Activated naive CD8-positive, alpha-beta T cell treated with anti-CD3 and anti-CD28 coated beads, Interleukin-2, amount 10 ng/mL, durations not matched to agents 7 days and 5 days (primary cell): Measurements from ENCODE around the gene PRRT4. TPM values are rescaled to one million over a fixed set of nuclear protein-coding genes. Genes with fewer than 3 reads are reported as not detected.

Experiments
- ATAC-seq: fragments of 150-1000 bp; cut with Tn5 transposase; one replicate; pipeline ENCODE4 v1.10.0; 2021; ENCODE audit warnings: low read depth, moderate library complexity
- POLR2A ChIA-PET: fragments of 350-600 bp; sonication (Branson Sonifier 250); formaldehyde crosslinking; loops from one replicate; lab custom pipeline; 2021; ENCODE audit warnings: antibody characterized with exemption; lab: Charles Lee
- DNase-seq: peaks from one replicate; pipeline ENCODE4 v3.0.0; 2021
- H3K27ac Mint-ChIP-seq: one replicate; pipeline ENCODE4 v1.8.0; 2022; ENCODE audit warnings: mild to moderate bottlenecking, mixed read lengths
- H3K27me3 Mint-ChIP-seq: one replicate; pipeline ENCODE4 v1.8.0; 2022; ENCODE audit warnings: mild to moderate bottlenecking, moderate library complexity, mixed read lengths
- H3K36me3 Mint-ChIP-seq: one replicate; pipeline ENCODE4 v1.8.0; 2021; ENCODE audit warnings: mild to moderate bottlenecking, mixed read lengths
- H3K4me1 Mint-ChIP-seq: one replicate; pipeline ENCODE4 v1.8.0; 2021; ENCODE audit warnings: mixed read lengths
- H3K4me3 Mint-ChIP-seq: one replicate; pipeline ENCODE4 v1.8.0; 2022; ENCODE audit warnings: mild to moderate bottlenecking, moderate library complexity, mixed read lengths
- H3K9me3 Mint-ChIP-seq: one replicate; pipeline ENCODE4 v1.8.0; 2021; ENCODE audit warnings: mixed read lengths
- total RNA-seq, 2 experiments: library from RNA; stranded (reverse); gene quantifications; one replicate each; pipeline ENCODE4 v1.2.3, GENCODE V29; 2021

Gene PRRT4
- total RNA-seq, 2 experiments from 2014 or later: 0.28 to 0.30 TPM

DNA sequence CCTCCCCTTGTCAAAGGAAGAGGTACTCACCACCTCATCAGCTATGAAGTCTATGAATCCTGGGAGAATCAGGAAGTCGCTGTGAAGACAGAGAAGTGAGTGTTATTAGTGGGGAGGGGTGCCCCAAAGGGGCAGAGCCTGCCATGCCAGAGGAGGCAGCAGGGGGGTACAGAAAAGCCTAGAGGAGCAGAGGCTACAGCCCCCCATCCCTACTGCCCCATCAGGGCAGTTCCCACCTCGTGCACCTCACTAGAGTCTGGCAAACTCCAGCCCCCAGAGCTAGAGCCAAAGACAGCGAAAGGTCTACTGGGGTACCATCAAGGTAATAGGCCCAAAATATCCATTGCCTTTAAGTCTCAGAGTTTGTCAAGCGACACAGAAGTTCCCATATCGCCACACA lies 42.2 kb upstream of the PRRT4 start:
- no peak for DNase-seq
- Mint-ChIP-seq H3K4me3 (no peak overlapping the region), H3K9me3 (no peaks in the 10 kb centered on the region), H3K27me3 (peaks cover 1% of the 10 kb centered on the region), H3K27ac (no peak overlapping the region), H3K4me1 (peaks cover 27% of the 10 kb centered on the region), H3K36me3 (peaks cover 4% of the 10 kb centered on the region)
- POLR2A ChIA-PET: interaction anchor here (1.4 kb wide), 1 partner anchor 52 kb away, joined by 3 read pairs; the partner anchor contains the start of gene HILPDA
- no peak for ATAC-seq

DNA sequence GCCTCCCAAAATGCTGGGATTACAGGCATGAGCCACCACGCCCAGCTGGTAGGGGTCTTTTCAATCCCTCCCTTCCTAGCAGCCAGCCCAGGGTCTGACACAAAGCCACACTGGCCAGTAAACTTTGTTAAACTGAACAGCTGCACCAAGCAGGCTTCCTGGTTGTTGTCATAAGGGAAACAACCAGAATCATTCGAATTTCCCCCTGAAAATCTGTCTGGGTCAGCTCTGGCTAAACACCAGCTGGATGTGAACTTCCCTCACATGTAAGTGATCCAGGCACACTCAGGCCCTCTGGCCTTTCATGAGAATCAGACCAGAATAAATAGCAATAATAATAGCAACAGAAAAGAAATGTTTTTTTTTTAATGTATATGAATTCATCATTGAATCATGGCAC lies 40.9 kb upstream of the PRRT4 start:
- POLR2A ChIA-PET: no interaction called here
- ATAC-seq: no peak
- no peaks in the 10 kb centered on the region for H3K27me3 Mint-ChIP-seq
- H3K36me3 Mint-ChIP-seq: peaks cover 6% of the 10 kb centered on the region
- no peaks in the 10 kb centered on the region for H3K9me3 Mint-ChIP-seq
- DNase-seq: no peak
- H3K27ac Mint-ChIP-seq: no peak overlapping the region
- peaks cover 19% of the 10 kb centered on the region for H3K4me1 Mint-ChIP-seq
- H3K4me3 Mint-ChIP-seq: no peak overlapping the region

DNA sequence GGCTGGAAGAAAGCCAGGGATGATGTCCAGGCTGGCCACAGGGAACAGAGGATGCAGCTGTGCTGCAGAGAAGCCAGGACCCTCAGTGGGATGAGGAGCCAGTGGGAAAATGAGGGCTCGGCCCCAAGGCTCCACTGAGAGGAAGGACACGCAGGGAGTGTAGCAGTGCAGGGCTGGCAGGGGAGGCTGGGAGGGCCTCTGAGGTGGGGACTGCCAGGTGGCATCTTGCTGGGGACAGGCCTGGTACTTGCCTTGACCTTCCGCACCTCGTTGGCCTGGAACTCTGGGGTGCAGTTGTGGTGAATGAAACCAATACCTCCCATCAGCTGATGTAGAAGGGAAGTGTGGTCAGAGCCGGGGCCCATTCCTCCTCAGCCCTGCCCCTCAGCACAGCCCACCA lies 39.1 kb upstream of the PRRT4 start:
- Mint-ChIP-seq H3K4me1 (peaks cover 13% of the 10 kb centered on the region), H3K27me3 (no peaks in the 10 kb centered on the region), H3K36me3 (peaks cover 7% of the 10 kb centered on the region), H3K9me3 (no peaks in the 10 kb centered on the region), H3K4me3 (no peak overlapping the region), H3K27ac (no peak overlapping the region)
- ATAC-seq: no peak
- DNase-seq: no peak
- POLR2A ChIA-PET: no interaction called here

DNA sequence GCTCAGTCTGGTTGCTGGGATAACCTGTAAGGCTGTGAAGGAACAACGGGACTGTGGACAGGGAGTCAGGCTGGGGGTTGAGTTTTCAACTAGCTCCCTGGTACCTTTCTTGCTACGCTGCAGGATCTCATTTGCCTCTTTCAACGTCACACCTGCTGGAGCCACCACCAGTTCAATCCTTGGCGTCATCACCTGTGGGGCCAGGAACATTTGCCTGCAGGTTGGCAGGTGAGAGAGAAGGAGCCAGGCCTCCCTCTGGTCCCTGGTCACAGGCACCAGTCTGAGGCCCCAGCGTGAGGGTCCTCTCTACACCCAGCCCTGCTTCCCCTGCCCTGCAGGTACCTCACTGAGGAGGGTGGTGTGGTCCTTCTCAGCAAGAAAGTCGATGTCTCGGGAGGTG lies 38.5 kb upstream of the PRRT4 start:
- Mint-ChIP-seq H3K9me3 (no peaks in the 10 kb centered on the region), H3K36me3 (peaks cover 7% of the 10 kb centered on the region), H3K4me3 (no peak overlapping the region), H3K27ac (no peak overlapping the region), H3K4me1 (peaks cover 12% of the 10 kb centered on the region), H3K27me3 (no peaks in the 10 kb centered on the region)
- POLR2A ChIA-PET: no interaction called here
- DNase-seq (no peak), ATAC-seq (no peak)

DNA sequence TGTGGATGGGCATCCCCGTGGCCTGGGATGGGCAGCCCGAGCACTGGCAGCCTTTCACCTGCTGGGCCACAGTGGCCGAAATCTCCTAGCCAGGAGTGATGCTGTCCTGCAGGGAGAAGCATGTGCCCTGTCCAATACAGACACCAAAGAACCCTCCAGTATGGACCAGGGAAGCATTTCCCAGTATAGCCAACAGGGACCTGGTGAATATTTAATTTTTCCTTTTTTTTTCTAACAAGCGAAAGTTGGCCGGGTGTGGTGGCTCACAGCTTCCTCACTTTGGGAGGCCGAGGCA lies 37.3 kb upstream of the PRRT4 start:
- Mint-ChIP-seq H3K4me1 (peaks cover under 1% of the 10 kb centered on the region), H3K27ac (no peak overlapping the region), H3K27me3 (no peaks in the 10 kb centered on the region), H3K4me3 (no peak overlapping the region), H3K9me3 (no peaks in the 10 kb centered on the region), H3K36me3 (peaks cover 7% of the 10 kb centered on the region)
- ATAC-seq (no peak), DNase-seq (no peak)
- POLR2A ChIA-PET: no interaction called here

DNA sequence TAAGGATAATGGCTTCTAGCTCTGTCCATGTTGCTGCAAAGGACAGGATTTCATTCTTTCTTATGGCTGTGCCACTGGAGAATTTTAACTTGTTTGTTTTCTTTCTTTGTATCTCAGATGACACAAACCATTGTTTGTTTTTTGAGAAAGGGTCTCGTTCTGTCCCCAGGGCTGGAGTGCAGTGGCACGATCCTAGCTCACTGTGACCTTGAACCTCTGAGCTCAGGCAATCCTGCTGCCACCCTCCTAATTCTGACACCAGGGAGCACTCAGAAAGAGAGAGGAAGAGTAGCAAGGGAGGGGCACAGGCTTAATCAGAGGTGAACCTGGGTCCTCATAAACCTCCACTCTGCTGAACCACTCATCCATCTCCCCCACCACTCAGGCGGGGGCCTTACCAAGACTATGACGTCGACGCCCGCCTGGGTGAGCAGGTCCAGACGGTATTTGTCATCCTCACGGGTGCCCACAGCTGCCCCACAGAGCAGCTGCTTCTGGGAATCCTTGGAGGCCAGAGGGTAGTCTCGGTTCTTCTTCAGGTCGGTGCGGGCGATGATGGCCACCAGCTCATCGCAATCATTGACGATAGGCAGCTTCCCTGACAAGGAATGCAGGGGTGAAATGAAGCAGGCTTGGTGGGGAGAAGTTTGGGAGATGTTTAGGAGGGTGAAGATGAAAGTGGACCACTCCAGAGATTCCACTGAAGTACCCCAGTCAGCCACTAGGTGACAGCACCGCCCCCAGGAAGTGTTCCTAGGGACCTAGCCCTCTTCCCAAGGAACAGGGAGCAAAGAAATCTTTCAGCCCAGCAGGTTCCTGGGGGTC lies 36.7 kb upstream of the PRRT4 start:
- Mint-ChIP-seq H3K9me3 (no peaks in the 10 kb centered on the region), H3K4me1 (no peaks in the 10 kb centered on the region)
- POLR2A ChIA-PET: no interaction called here

DNA sequence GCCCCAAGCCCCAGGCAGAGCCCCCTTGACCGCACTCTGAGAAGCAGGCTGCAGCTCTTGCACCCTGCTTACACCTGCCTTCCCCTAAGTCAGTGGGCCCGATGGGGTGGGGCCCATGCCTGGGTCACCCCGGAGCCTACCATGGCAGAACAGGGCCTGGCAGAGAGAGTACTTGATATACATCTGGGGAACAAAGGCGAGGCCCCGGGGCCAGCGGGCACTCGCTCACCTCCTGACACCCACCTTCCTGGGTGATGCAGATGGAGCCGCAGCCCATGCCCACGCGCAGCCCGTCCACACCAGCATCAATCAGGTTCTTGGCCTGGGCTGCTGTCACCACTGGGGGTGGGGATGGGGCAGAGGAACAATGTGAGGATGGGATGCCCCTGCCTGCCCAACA lies 34.9 kb upstream of the PRRT4 start:
- peaks cover 5% of the 10 kb centered on the region for H3K36me3 Mint-ChIP-seq
- no peaks in the 10 kb centered on the region for H3K27me3 Mint-ChIP-seq

More for the DNA sequence above, 36.7 kb upstream of the PRRT4 start:
- Mint-ChIP-seq H3K27me3 (no peaks in the 10 kb centered on the region), H3K27ac (no peak overlapping the region), H3K36me3 (peaks cover 5% of the 10 kb centered on the region), H3K4me3 (no peak overlapping the region)
- no peak for ATAC-seq
- DNase-seq: peak; percentile 54

DNA sequence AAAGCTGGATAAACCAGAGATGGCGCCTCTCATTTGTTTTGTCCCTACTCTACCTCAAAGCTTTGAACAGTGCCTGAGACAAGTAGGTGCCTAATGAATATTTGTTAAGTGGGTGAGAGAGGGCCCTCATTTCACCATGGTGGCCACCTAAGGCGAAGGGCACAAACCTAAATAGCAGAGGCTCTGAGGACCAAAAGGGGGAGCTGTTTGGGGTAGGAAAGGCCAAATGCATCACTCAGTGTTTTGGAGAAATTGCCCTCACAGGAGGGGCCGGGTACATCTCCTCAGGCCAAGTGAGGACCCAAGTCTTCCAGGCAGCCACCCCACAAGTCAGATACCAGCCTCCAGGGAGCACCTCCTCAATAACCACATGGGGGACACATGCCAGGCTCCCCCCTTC lies 34.3 kb upstream of the PRRT4 start:
- no peak overlapping the region for H3K27ac Mint-ChIP-seq

More for the DNA sequence above, 34.9 kb upstream of the PRRT4 start:
- POLR2A ChIA-PET: interaction anchor here (0.7 kb wide), 1 partner anchor 350 kb away, joined by 4 read pairs; no protein-coding TSS in a partner anchor
- no peak overlapping the region for H3K27ac Mint-ChIP-seq
- no peak for ATAC-seq
- DNase-seq: no peak
- no peaks in the 10 kb centered on the region for H3K9me3 Mint-ChIP-seq
- no peaks in the 10 kb centered on the region for H3K4me1 Mint-ChIP-seq
- H3K4me3 Mint-ChIP-seq: no peak overlapping the region

DNA sequence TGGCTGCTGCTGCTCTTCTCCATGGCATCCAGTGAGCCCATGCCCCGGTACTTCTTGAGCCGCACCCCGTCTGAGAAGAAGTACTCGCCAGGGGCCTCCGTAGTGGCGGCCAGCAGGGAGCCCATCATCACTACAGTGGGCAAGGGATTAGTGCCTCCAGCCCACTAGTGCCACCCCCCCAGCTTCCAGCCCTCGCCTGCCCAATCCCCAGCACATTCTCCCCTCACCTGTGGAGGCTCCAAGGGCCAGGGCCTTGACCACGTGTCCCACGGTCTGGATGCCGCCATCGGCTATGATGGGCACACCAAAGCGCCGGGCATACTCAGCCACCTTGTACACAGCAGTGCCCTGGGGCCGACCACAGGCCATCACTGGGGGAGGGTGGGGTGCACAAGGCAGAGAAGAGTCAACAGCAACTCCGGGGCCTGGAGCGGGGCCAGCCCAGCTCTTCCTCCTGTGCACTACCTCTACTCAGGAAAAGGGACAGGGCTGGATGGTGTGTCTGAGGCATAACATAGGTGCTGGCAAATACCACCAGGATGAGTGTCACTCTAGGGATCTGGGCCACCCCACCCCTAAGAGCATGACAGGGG lies 33.5 kb upstream of the PRRT4 start:
- POLR2A ChIA-PET: no interaction called here
- peaks cover 6% of the 10 kb centered on the region for H3K36me3 Mint-ChIP-seq
- ATAC-seq: no peak
- peaks cover 1% of the 10 kb centered on the region for H3K4me1 Mint-ChIP-seq
- H3K4me3 Mint-ChIP-seq: no peak overlapping the region
- DNase-seq: no peak
- no peak overlapping the region for H3K27ac Mint-ChIP-seq
- H3K9me3 Mint-ChIP-seq: no peaks in the 10 kb centered on the region
- no peaks in the 10 kb centered on the region for H3K27me3 Mint-ChIP-seq

More for the DNA sequence above, 34.3 kb upstream of the PRRT4 start:
- no peaks in the 10 kb centered on the region for H3K9me3 Mint-ChIP-seq
- DNase-seq: no peak
- ATAC-seq: no peak
- peaks cover 1% of the 10 kb centered on the region for H3K4me1 Mint-ChIP-seq
- peaks cover 6% of the 10 kb centered on the region for H3K36me3 Mint-ChIP-seq
- no peaks in the 10 kb centered on the region for H3K27me3 Mint-ChIP-seq
- no peak overlapping the region for H3K4me3 Mint-ChIP-seq
- POLR2A ChIA-PET: no interaction called here

DNA sequence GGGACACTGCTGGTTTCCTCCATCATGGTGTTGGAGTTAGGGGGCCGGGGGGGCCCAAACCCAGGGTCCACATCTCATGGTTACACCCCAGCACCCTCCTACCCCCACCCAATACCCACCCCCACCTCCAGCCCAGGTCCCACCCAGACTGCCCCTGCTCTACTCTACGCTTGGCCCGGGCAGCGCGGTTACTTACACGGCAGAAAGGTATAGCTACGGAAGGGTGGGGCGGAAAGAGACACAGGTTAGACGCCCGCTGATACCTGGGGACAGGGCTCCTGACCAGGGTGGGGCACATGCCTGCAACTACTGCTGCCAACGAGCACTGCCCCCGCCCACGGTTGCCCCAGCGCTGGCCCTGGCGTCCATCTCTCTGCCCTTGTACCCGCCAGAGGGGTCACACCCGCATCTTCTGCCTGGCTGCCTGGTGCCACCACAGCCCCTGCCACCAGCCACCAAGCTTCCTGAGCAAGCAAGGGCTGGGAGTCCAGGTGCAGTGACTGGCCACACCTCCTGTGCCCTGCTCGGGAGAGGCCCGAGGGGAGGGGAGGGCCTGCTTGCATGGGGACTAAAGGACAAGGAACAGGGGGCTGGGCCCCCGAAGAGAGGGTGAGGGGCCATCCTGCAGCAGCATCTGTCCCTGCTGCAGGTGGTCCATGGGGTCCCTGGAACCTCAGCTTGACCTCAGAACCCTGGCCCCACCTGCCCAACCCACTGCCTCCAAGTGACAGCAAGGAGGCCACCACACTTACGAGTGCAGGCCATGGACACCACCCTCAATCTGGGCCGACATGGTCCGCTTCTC lies 32.2 kb upstream of the PRRT4 start:
- no peak for DNase-seq
- Mint-ChIP-seq H3K9me3 (no peaks in the 10 kb centered on the region), H3K4me1 (peaks cover 1% of the 10 kb centered on the region), H3K27ac (no peak overlapping the region), H3K36me3 (peaks cover 6% of the 10 kb centered on the region), H3K4me3 (no peak overlapping the region), H3K27me3 (no peaks in the 10 kb centered on the region)
- POLR2A ChIA-PET: interaction anchor here (0.5 to 0.6 kb wide), 2 partner anchors 22 to 36 kb away, joined by 3 to 4 read pairs; no protein-coding TSS in a partner anchor
- no peak for ATAC-seq

DNA sequence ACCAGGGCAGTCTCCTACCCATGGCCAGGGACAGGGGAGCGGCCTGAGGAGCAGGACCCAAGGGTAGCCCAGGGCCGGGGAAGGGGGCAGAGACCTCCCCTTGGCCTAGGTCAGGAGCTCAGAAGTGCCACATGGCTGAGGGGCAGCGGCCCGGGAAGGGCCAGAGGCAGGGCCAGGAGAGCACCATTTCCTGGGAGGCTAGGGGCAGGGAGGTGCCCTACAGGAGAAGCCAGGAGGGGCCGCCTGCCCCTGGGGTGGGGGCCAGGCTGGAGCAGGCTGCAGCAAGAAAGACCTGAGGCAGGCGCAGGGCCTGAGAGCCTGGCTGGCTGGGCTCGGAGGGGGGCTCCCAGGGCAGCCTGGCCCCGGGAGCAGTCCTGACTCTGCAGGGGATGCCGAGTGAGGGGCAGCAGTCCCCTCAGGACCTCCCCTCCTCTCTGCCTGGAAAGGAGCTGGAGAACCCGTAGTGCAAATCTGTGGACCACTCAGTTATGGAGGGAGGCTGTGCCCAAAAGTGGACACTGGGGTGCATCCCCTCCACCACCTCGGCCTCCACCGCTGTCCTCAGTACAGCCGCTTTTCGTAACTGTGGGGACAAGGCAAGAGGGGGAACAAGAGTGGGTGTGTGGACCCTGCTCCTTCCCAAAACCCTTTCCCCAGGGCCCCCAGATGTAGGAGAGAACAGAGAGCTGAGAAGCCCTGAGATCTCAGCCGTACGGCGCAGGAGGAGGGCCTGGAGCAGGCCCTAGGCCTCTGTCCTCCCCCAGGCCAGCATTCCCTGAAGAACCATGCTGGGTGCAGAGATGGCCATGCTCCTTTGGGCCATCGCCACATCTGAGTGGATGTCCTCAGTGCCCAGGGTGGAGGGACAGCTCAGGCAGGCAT lies 31.2 kb upstream of the PRRT4 start:
- peaks cover 5% of the 10 kb centered on the region for H3K27me3 Mint-ChIP-seq
- no peaks in the 10 kb centered on the region for H3K9me3 Mint-ChIP-seq
- no peak overlapping the region for H3K27ac Mint-ChIP-seq
- no peak for ATAC-seq
- no peak for DNase-seq
- peaks cover 1% of the 10 kb centered on the region for H3K4me1 Mint-ChIP-seq
- no peak overlapping the region for H3K4me3 Mint-ChIP-seq
- POLR2A ChIA-PET: interaction anchor here (0.6 kb wide), 1 partner anchor 37 kb away, joined by 4 read pairs; no protein-coding TSS in a partner anchor
- peaks cover 4% of the 10 kb centered on the region for H3K36me3 Mint-ChIP-seq

DNA sequence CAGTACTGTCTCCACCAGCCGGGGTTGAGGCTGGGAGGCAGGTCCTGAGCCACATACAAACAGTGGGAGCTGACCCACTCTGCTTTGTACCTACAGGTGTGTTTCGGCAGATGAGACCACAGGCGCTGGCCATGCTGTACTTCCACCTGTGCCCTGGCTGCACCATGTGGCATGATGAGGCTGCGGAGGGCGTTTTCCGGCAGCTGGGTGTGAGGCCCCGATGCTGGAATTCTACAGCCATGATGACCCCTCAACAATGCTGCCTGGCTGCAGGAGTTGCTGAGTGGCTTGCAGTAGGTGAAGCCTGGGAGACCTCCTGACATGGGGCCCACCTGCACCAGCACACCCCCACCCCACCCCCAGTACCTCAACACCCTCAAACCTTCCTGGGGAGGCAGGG lies 30.3 kb upstream of the PRRT4 start:
- POLR2A ChIA-PET: no interaction called here
- H3K9me3 Mint-ChIP-seq: no peaks in the 10 kb centered on the region
- ATAC-seq: no peak
- no peak overlapping the region for H3K27ac Mint-ChIP-seq
- H3K27me3 Mint-ChIP-seq: peaks cover 5% of the 10 kb centered on the region
- peaks cover 1% of the 10 kb centered on the region for H3K4me1 Mint-ChIP-seq
- no peak for DNase-seq
- peaks cover 3% of the 10 kb centered on the region for H3K36me3 Mint-ChIP-seq
- no peak overlapping the region for H3K4me3 Mint-ChIP-seq
